PC-3 (cell line): ENCODE results near the gene MSL2. TPM values are rescaled to one million over a fixed set of nuclear protein-coding genes. Genes with fewer than 3 reads are reported as not detected.

ENCODE experiments used
- ATAC-seq: fragments of 200-7000 bp; cut with Tn5 transposase; 2 replicates; pipeline ENCODE4 v1.9.1; 2020; ENCODE audit warnings: mild to moderate bottlenecking, moderate library complexity
- BruUV-seq: library from RNA; stranded (reverse); fragments of 400-500 nt; replicated peaks from 2 replicates; lab custom pipeline; 2021; lab: Mats Ljungman, UMichigan
- CTCF ChIA-PET: fragments of 300-600 bp; sonication (Branson Sonifier 250); formaldehyde crosslinking; loops from one replicate; lab custom pipeline; 2022; ENCODE audit warnings: antibody characterized with exemption; lab: Charles Lee
- POLR2A ChIA-PET: fragments of 300-600 bp; sonication (Branson Sonifier 250); formaldehyde crosslinking; loops from one replicate; lab custom pipeline; 2022; ENCODE audit warnings: antibody characterized with exemption; ENCODE audit not compliant: unreplicated experiment; lab: Charles Lee
- DNase-seq: peaks from one replicate; pipeline ENCODE4 v3.0.0-alpha.2; 2015
- H2AFZ ChIP-seq: fragments of 300-600 bp; sonication (generic); 2 replicates; pipeline ENCODE4 v1.6.0; 2016; ENCODE audit warnings: antibody characterized with exemption, low read length
- H3F3A ChIP-seq: fragments of 300-600 bp; sonication (generic); one replicate; pipeline ENCODE4 v1.6.0; 2017; ENCODE audit warnings: antibody characterized with exemption, low read length, control low read depth, mild to moderate bottlenecking; ENCODE audit not compliant: unreplicated experiment
- H3K27ac ChIP-seq: fragments of 300-600 bp; sonication (generic); 2 replicates; pipeline ENCODE4 v1.5.1; 2016; ENCODE audit warnings: mild to moderate bottlenecking, low read length
- H3K27me3 ChIP-seq: fragments of 300-600 bp; sonication (generic); 2 replicates; pipeline ENCODE4 v1.6.1; 2016; ENCODE audit warnings: low read length, mixed read lengths
- H3K36me3 ChIP-seq: fragments of 300-600 bp; sonication (generic); 2 replicates; pipeline ENCODE4 v1.6.1; 2016; ENCODE audit warnings: low read depth, mixed run types, low read length, mixed read lengths
- H3K4me1 ChIP-seq: fragments of 300-600 bp; sonication (generic); 2 replicates; pipeline ENCODE4 v1.5.1; 2016; ENCODE audit warnings: low read length; ENCODE audit not compliant: insufficient read depth
- H3K4me2 ChIP-seq: fragments of 300-600 bp; sonication (generic); 2 replicates; pipeline ENCODE4 v1.6.0; 2016; ENCODE audit warnings: low read length
- H3K4me3 ChIP-seq: fragments of 300-600 bp; sonication (generic); 2 replicates; pipeline ENCODE4 v1.5.1; 2016; ENCODE audit warnings: mild to moderate bottlenecking, low read length, mixed read lengths
- H3K79me2 ChIP-seq: fragments of 300-600 bp; sonication (generic); 2 replicates; pipeline ENCODE4 v1.6.1; 2017; ENCODE audit warnings: low read length, mixed read lengths
- H3K9ac ChIP-seq: fragments of 300-600 bp; sonication (generic); 2 replicates; pipeline ENCODE4 v1.6.0; 2016; ENCODE audit warnings: mild to moderate bottlenecking, low read length
- H3K9me2 ChIP-seq: fragments of 300-600 bp; sonication (generic); replicated peaks from 2 replicates; pipeline ENCODE4 v1.6.1; 2016; ENCODE audit warnings: mixed run types, low read length, mixed read lengths
- H3K9me3 ChIP-seq: fragments of 300-600 bp; sonication (generic); 2 replicates; pipeline ENCODE4 v1.6.1; 2016; ENCODE audit warnings: low read length, mixed read lengths
- H4K20me1 ChIP-seq: fragments of 300-600 bp; sonication (generic); 2 replicates; pipeline ENCODE4 v1.6.1; 2016; ENCODE audit warnings: low read length, mixed read lengths
- CTCF ChIP-seq: fragments of 300-600 bp; sonication (generic); conservative IDR thresholded peaks from 2 replicates; pipeline ENCODE4 v1.5.1; 2017; ENCODE audit warnings: antibody characterized with exemption, low read depth, mild to moderate bottlenecking, low read length
- EZH2 ChIP-seq: fragments of 300-600 bp; sonication (generic); IDR thresholded peaks from one replicate; pipeline ENCODE4 v1.6.1; 2017; ENCODE audit warnings: antibody characterized with exemption, mild to moderate bottlenecking, low read length; ENCODE audit not compliant: unreplicated experiment
- EZH2phosphoT487 ChIP-seq: fragments of 300-600 bp; sonication (generic); IDR thresholded peaks from 2 replicates; pipeline ENCODE4 v1.6.1; 2018; ENCODE audit warnings: mild to moderate bottlenecking, antibody characterized with exemption, low read length, borderline replicate concordance
- intact Hi-C: fragments of 100-400 bp; cut with micrococcal nuclease; formaldehyde crosslinking; loops from 2 replicates; pipeline ENCODE4 v1.9.0; 2023
- total RNA-seq: library from RNA; depleted of rRNA; stranded (reverse); fragments of >200 nt; gene quantifications from 2 replicates; pipeline ENCODE4 v1.2.3, GENCODE V29; 2014

Gene MSL2
- total RNA-seq, 1 experiment from 2014 or later = 7.9 TPM

DNA sequence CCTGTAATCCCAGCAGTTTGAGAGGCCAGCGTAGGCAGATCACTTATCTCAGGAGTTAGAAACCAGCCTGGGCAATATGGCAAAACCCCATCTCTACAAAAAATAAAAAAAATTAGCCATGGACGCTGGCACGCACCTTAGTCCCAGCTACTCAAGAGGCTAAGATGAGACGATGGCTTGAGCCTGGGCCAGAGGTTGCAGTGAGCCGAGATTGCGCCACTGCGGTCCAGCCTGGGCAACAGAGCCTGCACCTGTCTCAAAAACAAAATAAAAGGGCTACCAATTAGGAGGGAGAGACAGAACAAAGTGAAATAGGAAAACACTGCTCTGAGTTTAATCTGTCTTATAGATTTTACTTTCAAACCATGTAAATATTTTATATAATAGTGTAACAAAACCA is 33.8 kb downstream of the MSL2 start:
- peaks cover 99% of the 10 kb centered on the region for H3K79me2 ChIP-seq
- POLR2A ChIA-PET = no interaction called here
- no peaks in the 10 kb centered on the region for H3K9me2 ChIP-seq
- no peak overlapping the region for H3K27ac ChIP-seq
- ATAC-seq = no peak
- H3K4me3 ChIP-seq = no peak overlapping the region
- TF ChIP-seq CTCF (no peak), EZH2 (no peak), EZH2phosphoT487 (no peak)
- no peak overlapping the region for H2AFZ ChIP-seq
- H3K4me1 ChIP-seq = no peaks in the 10 kb centered on the region
- no peaks in the 10 kb centered on the region for H3K9me3 ChIP-seq
- intact Hi-C loops = no loop called here
- H4K20me1 ChIP-seq = peaks cover 17% of the 10 kb centered on the region
- no peak overlapping the region for H3K9ac ChIP-seq
- CTCF ChIA-PET = no interaction called here
- DNase-seq = no peak
- no peaks in the 10 kb centered on the region for H3K27me3 ChIP-seq
- BruUV-seq = no TSS peak
- no peaks in the 10 kb centered on the region for H3K36me3 ChIP-seq
- H3K4me2 ChIP-seq = no peak overlapping the region
- H3F3A ChIP-seq = no peaks in the 10 kb centered on the region

- ChIA-PET POLR2A (no interaction called here), CTCF (no interaction called here)
Measured at GRCh38 chr3:136161516-136161915, 34.6 kb downstream of the MSL2 start.

More at GRCh38 chr3:136161516-136161915, 34.6 kb downstream of the MSL2 start:
- Histone ChIP-seq H3K9me3 (no peaks in the 10 kb centered on the region), H3K27me3 (no peaks in the 10 kb centered on the region), H3K79me2 (peaks cover 99% of the 10 kb centered on the region), H3K9me2 (no peaks in the 10 kb centered on the region), H4K20me1 (peaks cover 11% of the 10 kb centered on the region), H3K4me1 (no peaks in the 10 kb centered on the region), H3K4me3 (no peak overlapping the region), H3K9ac (no peak overlapping the region), H3K36me3 (no peaks in the 10 kb centered on the region), H3K4me2 (no peak overlapping the region), H2AFZ (no peak overlapping the region), H3K27ac (no peak overlapping the region), H3F3A (no peaks in the 10 kb centered on the region)
- ATAC-seq (no peak), DNase-seq (no peak)
- intact Hi-C loops = no loop called here
- no TSS peak for BruUV-seq
- TF ChIP-seq EZH2phosphoT487 (no peak), EZH2 (no peak), CTCF (no peak)
